SK-N-SH (cell line): ENCODE results near the gene NGLY1. TPM values are rescaled to one million over a fixed set of nuclear protein-coding genes. Genes with fewer than 3 reads are reported as not detected.

ENCODE experiments used
- CTCF ChIA-PET: fragments of 300-600, 350-600 bp; formaldehyde crosslinking; extraction: SDS; loops from one replicate; lab custom pipeline; 2021; lab: Yijun Ruan, JAX
- POLR2A ChIA-PET: fragments of 350-600 bp; sonication (Branson Sonifier 250); formaldehyde crosslinking; extraction: SDS; loops from one replicate; lab custom pipeline; 2020; ENCODE audit warnings: antibody characterized with exemption, inconsistent platforms; lab: Yijun Ruan, JAX
- DNase-seq: peaks from one replicate; pipeline ENCODE4 v3.0.0; 2012
- H2AFZ ChIP-seq: fragments of 200-600 bp; sonication (generic); 2 replicates; pipeline ENCODE4 v1.8.1; 2016; ENCODE audit warnings: antibody characterized with exemption, mild to moderate bottlenecking, low read depth
- H3F3A ChIP-seq: fragments of 200-600 bp; sonication (generic); replicated peaks from 2 replicates; pipeline ENCODE3; 2016; ENCODE audit warnings: antibody characterized with exemption, mild to moderate bottlenecking; ENCODE audit not compliant: insufficient read depth
- H3K27ac ChIP-seq, 2 experiments: fragments of 200-500 bp in 1 of 2; fragments of 200-600 bp in 1 of 2; sonication (Bioruptor generic) in 1 of 2; sonication (generic), shearing (Covaris generic) in 1 of 2; 2 replicates each; pipeline versions ENCODE4 v1.5.1 to v1.6.1; 2014 to 2016; ENCODE audit warnings: low read depth in 2 of 2, inconsistent platforms in 1 of 2, low read length in 1 of 2, mild to moderate bottlenecking in 1 of 2, mixed read lengths in 1 of 2
- H3K27me3 ChIP-seq: fragments of 200-600 bp; sonication (generic), shearing (Covaris generic); 2 replicates; pipeline ENCODE4 v1.6.1; 2016; ENCODE audit warnings: mixed run types; ENCODE audit not compliant: insufficient read depth
- H3K36me3 ChIP-seq, 2 experiments: fragments of 200-500 bp in 1 of 2; fragments of 200-600 bp in 1 of 2; sonication (Bioruptor generic) in 1 of 2; sonication (generic) in 1 of 2; replicated peaks in 1 of 2; 2 replicates each; pipeline versions ENCODE3 to v1.5.1; 2014 to 2016; ENCODE audit warnings: low read length in 1 of 2, mild to moderate bottlenecking in 1 of 2; ENCODE audit not compliant: insufficient read depth in 2 of 2, control insufficient read depth in 1 of 2
- H3K4me1 ChIP-seq, 2 experiments: fragments of 200-500 bp in 1 of 2; fragments of 200-600 bp in 1 of 2; sonication (Bioruptor generic) in 1 of 2; sonication (generic), shearing (Covaris generic) in 1 of 2; 2 replicates each; pipeline versions ENCODE4 v1.5.1 to v1.6.1; 2014 to 2016; ENCODE audit warnings: low read depth in 1 of 2, low read length in 1 of 2, mixed run types in 1 of 2; ENCODE audit not compliant: insufficient read depth in 2 of 2, control insufficient read depth in 1 of 2
- H3K4me2 ChIP-seq: fragments of 200-600 bp; sonication (generic), shearing (Covaris generic); 2 replicates; pipeline ENCODE4 v1.6.1; 2017; ENCODE audit warnings: mixed run types
- H3K4me3 ChIP-seq, 2 experiments: fragments of 200-500 bp in 1 of 2; fragments of 200-600 bp in 1 of 2; sonication (Bioruptor generic) in 1 of 2; sonication (generic), shearing (Covaris generic) in 1 of 2; 2 replicates each; pipeline versions ENCODE4 v1.5.1 to v1.8.1; 2014 to 2016; ENCODE audit warnings: low read depth in 2 of 2, inconsistent platforms in 1 of 2, low read length in 1 of 2, mild to moderate bottlenecking in 1 of 2, mixed read lengths in 1 of 2, moderate library complexity in 1 of 2
- H3K79me2 ChIP-seq: fragments of 200-600 bp; sonication (generic); 2 replicates; pipeline ENCODE4 v1.8.1; 2017; ENCODE audit warnings: mild to moderate bottlenecking; ENCODE audit not compliant: insufficient read depth
- H3K9ac ChIP-seq: fragments of 200-600 bp; sonication (generic); 2 replicates; pipeline ENCODE4 v1.6.1; 2017; ENCODE audit warnings: mixed run types
- H3K9me2 ChIP-seq: fragments of 200-600 bp; sonication (generic); 2 replicates; pipeline ENCODE4 v1.6.1; 2017; ENCODE audit warnings: mixed run types
- H3K9me3 ChIP-seq: fragments of 200-600 bp; sonication (generic); 2 replicates; pipeline ENCODE4 v1.6.1; 2017; ENCODE audit warnings: mixed run types, mild to moderate bottlenecking, moderate library complexity
- H4K20me1 ChIP-seq: fragments of 200-600 bp; sonication (generic); 2 replicates; pipeline ENCODE4 v1.6.1; 2017; ENCODE audit warnings: mild to moderate bottlenecking, mixed run types; ENCODE audit not compliant: insufficient read depth
- CHD2 ChIP-seq: fragments of 150-350 bp; IDR thresholded peaks from 2 replicates; pipeline ENCODE4 v1.6.1; 2018; ENCODE audit warnings: low read length; ENCODE audit not compliant: partially characterized antibody
- CTCF ChIP-seq: fragments of 200-600 bp; sonication (generic); IDR thresholded peaks from 2 replicates; pipeline ENCODE4 v1.6.1; 2017; ENCODE audit warnings: antibody characterized with exemption, mild to moderate bottlenecking, moderate library complexity
- ELF1 ChIP-seq: IDR thresholded peaks from 2 replicates; pipeline ENCODE4 v1.4.0; 2012
- EP300 ChIP-seq, 2 experiments: IDR thresholded peaks; 2 replicates each; pipeline versions ENCODE4 v1.4.0 to v1.6.1; 2012; ENCODE audit warnings: borderline replicate concordance in 1 of 2, low read depth in 1 of 2, low read length in 1 of 2
- EZH2phosphoT487 ChIP-seq: fragments of 200-600 bp; sonication (generic); IDR thresholded peaks from 2 replicates; pipeline ENCODE4 v1.6.1; 2017; ENCODE audit warnings: low read depth, mixed run types, mild to moderate bottlenecking, antibody characterized with exemption, moderate library complexity, borderline replicate concordance
- FOSL2 ChIP-seq: IDR thresholded peaks from 2 replicates; pipeline ENCODE4 v1.4.0; 2012; ENCODE audit warnings: low read depth, mild to moderate bottlenecking, moderate library complexity, borderline replicate concordance
- FOXJ3 ChIP-seq: sonication (generic); formaldehyde crosslinking; IDR thresholded peaks from 2 replicates; pipeline ENCODE4 v1.5.1; 2020; ENCODE audit warnings: mild to moderate bottlenecking, missing genetic modification reagents
- GABPA ChIP-seq: IDR thresholded peaks from 2 replicates; pipeline ENCODE4 v1.4.0; 2012; ENCODE audit warnings: low read depth, mild to moderate bottlenecking
- GATA2 ChIP-seq: sonication (generic); formaldehyde crosslinking; IDR thresholded peaks from 2 replicates; pipeline ENCODE4 v1.5.0; 2020; ENCODE audit warnings: mild to moderate bottlenecking, missing genetic modification reagents
- JUND ChIP-seq: IDR thresholded peaks from 2 replicates; pipeline ENCODE4 v1.4.0; 2012
- MXI1 ChIP-seq: IDR thresholded peaks from 2 replicates; pipeline ENCODE4 v1.6.1; 2012; ENCODE audit warnings: mild to moderate bottlenecking, low read depth, low read length, improper control_type of control experiment
- NFIC ChIP-seq: IDR thresholded peaks from 2 replicates; pipeline ENCODE4 v1.4.0; 2012; ENCODE audit warnings: borderline replicate concordance
- NRF1 ChIP-seq: IDR thresholded peaks from 2 replicates; pipeline ENCODE4 v1.6.1; 2012; ENCODE audit warnings: low read depth, mild to moderate bottlenecking, low read length
- PBX3 ChIP-seq: IDR thresholded peaks from 2 replicates; pipeline ENCODE4; 2012
- POLR2AphosphoS5 ChIP-seq: IDR thresholded peaks from 2 replicates; pipeline ENCODE4 v1.6.1; 2012; ENCODE audit warnings: low read depth, low read length
- RAD21 ChIP-seq: IDR thresholded peaks from 2 replicates; pipeline ENCODE4 v1.6.1; 2012; ENCODE audit warnings: mild to moderate bottlenecking, low read length
- RCOR1 ChIP-seq: fragments of 150-350 bp; IDR thresholded peaks from 2 replicates; pipeline ENCODE4 v1.6.1; 2017; ENCODE audit warnings: antibody characterized with exemption, low read length
- RFX5 ChIP-seq: IDR thresholded peaks from 2 replicates; pipeline ENCODE4 v1.6.1; 2012; ENCODE audit warnings: mild to moderate bottlenecking, improper control_type of control experiment, low read length
- RXRA ChIP-seq: IDR thresholded peaks from 2 replicates; pipeline ENCODE4 v1.4.0; 2012; ENCODE audit warnings: low read depth, mild to moderate bottlenecking, borderline replicate concordance
- SIN3A ChIP-seq: IDR thresholded peaks from 2 replicates; pipeline ENCODE4 v1.6.1; 2012; ENCODE audit warnings: low read depth, mild to moderate bottlenecking, low read length, moderate library complexity, borderline replicate concordance
- SMC3 ChIP-seq: IDR thresholded peaks from 2 replicates; pipeline ENCODE4 v1.6.1; 2012; ENCODE audit warnings: low read depth, low read length, improper control_type of control experiment
- TAF1 ChIP-seq: IDR thresholded peaks from 2 replicates; pipeline ENCODE4 v1.6.1; 2012; ENCODE audit warnings: low read depth, mild to moderate bottlenecking, low read length, moderate library complexity, borderline replicate concordance
- TCF12 ChIP-seq: IDR thresholded peaks from 2 replicates; pipeline ENCODE4 v1.4.0; 2012
- USF2 ChIP-seq: fragments of 150-350 bp; IDR thresholded peaks from 2 replicates; pipeline ENCODE4 v1.6.1; 2017; ENCODE audit warnings: antibody characterized with exemption, low read length, low read depth, borderline replicate concordance
- YY1 ChIP-seq: IDR thresholded peaks from 2 replicates; pipeline ENCODE4 v1.4.0; 2012; ENCODE audit warnings: low read depth, mild to moderate bottlenecking
- ZBTB33 ChIP-seq: IDR thresholded peaks from 2 replicates; pipeline ENCODE4 v1.4.0; 2012; ENCODE audit warnings: low read depth, borderline replicate concordance
- WGBS: methylation state at CpG from one replicate; pipeline ENCODE4 v1.1.6; 2017; ENCODE audit warnings: low lambda C conversion rate; 5-methylcytosine and 5-hydroxymethylcytosine counted together
- polyA plus RNA-seq, 3 experiments: library from polyadenylated mRNA; depleted of rRNA; stranded (reverse); fragments of >200 nt; gene quantifications; 2 replicates each; pipeline ENCODE4 v1.2.3, GENCODE V29; 2012
- TF ChIP-seq, protein P1 (sequence below): fragments of 150-350 bp; IDR thresholded peaks from 2 replicates; pipeline ENCODE4 v1.6.1; 2016; ENCODE audit warnings: mild to moderate bottlenecking, low read depth, low read length

NGLY1 gene
- polyA plus RNA-seq, 1 of the 3 experiments (the other 2 are of a cell fraction), result 6.0 TPM

GRCh38 chr3:25831578-25831977 is 48.3 kb upstream of the NGLY1 start:
- Histone ChIP-seq H3K9me2 (no peaks in the 10 kb centered on the region), H3K9ac (no peak overlapping the region), H3K27me3 (no peaks in the 10 kb centered on the region), H3K4me3 (no peak overlapping the region), H3K79me2 (no peaks in the 10 kb centered on the region), H2AFZ (no peak overlapping the region), H3F3A (no peaks in the 10 kb centered on the region)
- ChIA-PET POLR2A (interaction anchor here (0.6 kb wide), 1 partner anchor 652 kb away, joined by 5 read pairs; no protein-coding TSS in a partner anchor), CTCF (interaction anchor here (0.6 to 2.2 kb wide), 11 partner anchors 10 to 238 kb away, joined by 3 to 14 read pairs (median 3); partner anchors contain the start of gene OXSM)
- TF ChIP-seq PBX3 (no peak), EZH2phosphoT487 (no peak), YY1 (no peak), FOSL2 (no peak), FOXJ3 (no peak), GATA2 (CRISPR knock-in tag) (no peak), SIN3A (no peak), GABPA (no peak), ELF1 (no peak), TAF1 (no peak), JUND (no peak), RAD21 (peak; percentile 62), RXRA (no peak), CTCF (peak; percentile 44), POLR2AphosphoS5 (no peak), TCF12 (no peak), SMC3 (peak; percentile 43), NRF1 (no peak), EP300 (IDR thresholded peaks at IDR 0.05; ENCODE audit: borderline replicate concordance in 1 of 2, low read depth in 1 of 2, low read length in 1 of 2) (no peak), NFIC (no peak), CHD2 (no peak), MXI1 (no peak), RCOR1 (no peak), USF2 (no peak), ZBTB33 (no peak), RFX5 (no peak)
- TF ChIP-seq, protein P1, sequence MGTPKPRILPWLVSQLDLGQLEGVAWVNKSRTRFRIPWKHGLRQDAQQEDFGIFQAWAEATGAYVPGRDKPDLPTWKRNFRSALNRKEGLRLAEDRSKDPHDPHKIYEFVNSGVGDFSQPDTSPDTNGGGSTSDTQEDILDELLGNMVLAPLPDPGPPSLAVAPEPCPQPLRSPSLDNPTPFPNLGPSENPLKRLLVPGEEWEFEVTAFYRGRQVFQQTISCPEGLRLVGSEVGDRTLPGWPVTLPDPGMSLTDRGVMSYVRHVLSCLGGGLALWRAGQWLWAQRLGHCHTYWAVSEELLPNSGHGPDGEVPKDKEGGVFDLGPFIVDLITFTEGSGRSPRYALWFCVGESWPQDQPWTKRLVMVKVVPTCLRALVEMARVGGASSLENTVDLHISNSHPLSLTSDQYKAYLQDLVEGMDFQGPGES, result no peak
- TF ChIP-seq, all 33 proteins: peak for 3
- 15% methylated on average over 3 of the region's 3 CpGs for WGBS
- H3K4me1 ChIP-seq, result peaks cover 0 to 7% of the 10 kb centered on the region in 2 experiments; a peak in 3 of 4 replicates
- H4K20me1 ChIP-seq, result no peaks in the 10 kb centered on the region
- no peaks in the 10 kb centered on the region for H3K9me3 ChIP-seq
- H3K4me2 ChIP-seq, result no peak overlapping the region
- DNase-seq, result peak; percentile 14
- H3K27ac ChIP-seq, result peak overlapping the region in 1 of 2 experiments; percentile 91; a peak in 2 of 4 replicates
- no peaks in the 10 kb centered on the region for H3K36me3 ChIP-seq
